ENCODE measurements around the gene USP22. TPM values are rescaled to one million over a fixed set of nuclear protein-coding genes. Genes with fewer than 3 reads are reported as not detected.
A peak's percentile ranks its signal among the peaks of the same experiment; 100 is the strongest.

USP22 gene
- total RNA-seq, 2 experiments from 2014 or later, result 194 to 217 TPM

- peaks cover 15% of the 10 kb centered on the region for H3K4me1 Mint-ChIP-seq (ENCODE audit: low read depth)
- ATAC-seq (ENCODE audit: poor library complexity), result no peak
- POLR2A ChIA-PET, result no interaction called here
Measured at GRCh38 chr17:20995164-20995872, 47.5 kb downstream of the USP22 start.

GRCh38 chr17:20994779-20995149 is 48.0 kb downstream of the USP22 start:
- peak in 1 of 14 experiments; percentile 22 for DNase-seq
- intact Hi-C loops (cut with DNase I, micrococcal nuclease), result loop anchor here in 1 of 2 experiments (5.0 kb wide), 2 partner anchors 872 to 1002 kb away; no protein-coding TSS in a partner anchor

More at GRCh38 chr17:20995164-20995872, 47.5 kb downstream of the USP22 start:
- peaks cover 16% of the 10 kb centered on the region for H3K4me1 ChIP-seq (ENCODE audit: insufficient read depth, low read length)
- CTCF ChIA-PET, result interaction anchor here (0.6 kb wide), 1 partner anchor 47 kb away, joined by 3 read pairs; the partner anchor contains the start of gene USP22
- no peak for TF ChIP-seq CTCF (IDR thresholded peaks at IDR 0.05)
- Mint-ChIP-seq H3K9me3 (no peaks in the 10 kb centered on the region), H3K27me3 (no peaks in the 10 kb centered on the region), H3K4me3 (no peak overlapping the region), H3K27ac (no peak overlapping the region), H3K36me3 (ENCODE audit: low read depth) (peaks cover 19% of the 10 kb centered on the region)
- no peaks in the 10 kb centered on the region for H3K27me3 ChIP-seq (ENCODE audit: control insufficient read depth in 1 of 2, insufficient read depth in 2 of 2, low read length in 2 of 2)
- no peaks in the 10 kb centered on the region for H3K9me3 ChIP-seq (ENCODE audit: control insufficient read depth in 1 of 2, insufficient read depth in 1 of 2, low read length in 2 of 2)
- H3K27ac ChIP-seq (ENCODE audit: low read depth in 1 of 2, low read length in 2 of 2), result no peak overlapping the region
- no peak overlapping the region for H3K4me3 ChIP-seq (ENCODE audit: low read length)
- peak in 1 of 14 experiments; percentile 30 for DNase-seq
- intact Hi-C loops (cut with DNase I, micrococcal nuclease), result no loop called here
- H3K36me3 ChIP-seq (ENCODE audit: insufficient read depth, low read length), result peaks cover 11% of the 10 kb centered on the region

More at GRCh38 chr17:20994779-20995149, 48.0 kb downstream of the USP22 start:
- ATAC-seq (ENCODE audit: poor library complexity), result no peak
- ChIA-PET POLR2A (no interaction called here), CTCF (no interaction called here)
- H3K9me3 Mint-ChIP-seq, result no peaks in the 10 kb centered on the region
- Histone ChIP-seq H3K27ac (ENCODE audit: low read depth in 1 of 2, low read length in 2 of 2) (no peak overlapping the region), H3K4me1 (ENCODE audit: insufficient read depth, low read length) (peaks cover 16% of the 10 kb centered on the region), H3K36me3 (ENCODE audit: insufficient read depth, low read length) (peaks cover 6% of the 10 kb centered on the region), H3K9me3 (ENCODE audit: control insufficient read depth in 1 of 2, insufficient read depth in 1 of 2, low read length in 2 of 2) (no peaks in the 10 kb centered on the region), H3K27me3 (ENCODE audit: control insufficient read depth in 1 of 2, insufficient read depth in 2 of 2, low read length in 2 of 2) (no peaks in the 10 kb centered on the region), H3K4me3 (ENCODE audit: low read length) (no peak overlapping the region)
- peaks cover 13% of the 10 kb centered on the region for H3K36me3 Mint-ChIP-seq (ENCODE audit: low read depth)
- no peak for TF ChIP-seq CTCF (IDR thresholded peaks at IDR 0.05)
- H3K27ac Mint-ChIP-seq, result no peak overlapping the region
- H3K27me3 Mint-ChIP-seq, result no peaks in the 10 kb centered on the region
- peaks cover 15% of the 10 kb centered on the region for H3K4me1 Mint-ChIP-seq (ENCODE audit: low read depth)
- H3K4me3 Mint-ChIP-seq, result no peak overlapping the region

Data from CD4-positive, alpha-beta T cell (primary cell).